CD4-positive, alpha-beta T cell treated with Interferon gamma for 1 hour (primary cell): Measurements from ENCODE around the gene PLA2G7.
"Not testable (repeated sequence)": the region's sequence is repeated elsewhere in the genome, so short reads cannot be mapped to it uniquely, and the experiment has no call there.

Source experiments
- DNase-seq: peaks from one replicate; pipeline ENCODE4 v3.0.0-alpha.2; 2020

PLA2G7 gene

DNA sequence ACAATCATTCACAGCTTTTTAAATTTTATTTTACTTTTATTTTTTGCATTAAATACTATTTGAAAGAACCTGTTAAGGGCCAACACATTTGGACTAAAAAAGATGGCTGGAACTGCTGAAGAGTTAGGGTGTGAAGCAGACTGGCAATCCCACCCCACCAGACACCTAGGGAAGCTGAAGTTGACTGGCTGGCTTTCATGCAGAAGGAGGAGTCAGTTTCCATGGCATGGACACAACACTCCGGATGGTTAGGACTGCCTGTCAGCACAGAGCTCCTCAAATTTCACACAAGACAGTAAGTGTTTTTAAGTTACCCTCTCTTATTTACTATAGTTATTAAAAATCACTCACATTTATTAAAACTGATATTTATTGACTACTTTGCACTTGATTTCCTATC lies 11.5 kb upstream of the PLA2G7 start, which contains the start of gene ANKRD66:
Gene ANKRD66, plus strand, starts transcription at position 238 of the 400 bp plus-strand sequence. CDS start 5,016 bp downstream, outside the sequence.
- no peak for DNase-seq

DNA sequence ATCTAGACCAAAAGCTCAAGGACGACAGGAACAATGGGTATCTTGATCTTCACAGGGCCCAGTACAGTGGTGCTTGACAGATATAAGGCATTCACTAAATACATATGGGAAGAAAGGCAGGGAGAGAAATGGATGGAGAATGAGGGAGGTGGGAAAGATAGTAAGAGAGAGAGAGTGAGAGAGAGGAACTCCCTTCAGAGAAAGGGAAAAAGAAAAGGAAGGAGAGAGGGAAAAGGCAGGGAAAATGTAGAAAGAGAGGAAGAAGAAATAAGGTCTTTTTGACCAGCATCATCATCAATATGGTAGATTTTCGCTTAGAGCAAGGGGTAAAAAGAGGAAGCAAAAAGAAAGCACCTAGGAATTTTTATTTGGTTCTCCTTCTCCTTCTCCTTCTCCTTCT lies 10.8 kb upstream of the PLA2G7 start:
- no peak for DNase-seq

DNA sequence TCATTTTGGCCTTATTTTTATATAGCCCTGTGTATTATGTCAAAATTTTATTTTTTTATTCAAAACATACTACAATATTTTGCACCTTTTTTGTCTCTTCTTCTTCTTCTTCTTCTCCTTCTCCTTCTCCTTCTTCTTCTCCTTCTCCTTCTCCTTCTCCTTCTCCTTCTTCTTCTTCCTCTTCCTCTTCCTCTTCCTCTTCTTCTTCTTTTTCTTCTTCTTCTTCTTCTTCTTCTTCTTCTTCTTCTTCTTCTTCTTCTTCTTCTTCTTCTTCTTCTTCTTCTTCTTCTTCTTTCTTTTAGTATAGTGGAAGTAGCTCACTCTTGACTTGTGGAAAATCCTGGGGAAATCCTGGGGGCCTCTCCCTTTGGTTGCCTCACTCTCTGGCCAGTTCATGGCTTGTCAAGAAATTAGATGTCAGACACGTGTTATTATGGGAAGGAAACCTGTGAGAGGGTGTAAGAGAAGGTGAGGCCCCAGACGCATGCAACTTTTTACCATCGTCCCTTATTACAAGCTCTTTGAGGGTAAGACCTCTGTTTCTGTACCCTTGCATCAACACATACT lies 9.1 kb upstream of the PLA2G7 start:
- DNase-seq = not testable (repeated sequence)

DNA sequence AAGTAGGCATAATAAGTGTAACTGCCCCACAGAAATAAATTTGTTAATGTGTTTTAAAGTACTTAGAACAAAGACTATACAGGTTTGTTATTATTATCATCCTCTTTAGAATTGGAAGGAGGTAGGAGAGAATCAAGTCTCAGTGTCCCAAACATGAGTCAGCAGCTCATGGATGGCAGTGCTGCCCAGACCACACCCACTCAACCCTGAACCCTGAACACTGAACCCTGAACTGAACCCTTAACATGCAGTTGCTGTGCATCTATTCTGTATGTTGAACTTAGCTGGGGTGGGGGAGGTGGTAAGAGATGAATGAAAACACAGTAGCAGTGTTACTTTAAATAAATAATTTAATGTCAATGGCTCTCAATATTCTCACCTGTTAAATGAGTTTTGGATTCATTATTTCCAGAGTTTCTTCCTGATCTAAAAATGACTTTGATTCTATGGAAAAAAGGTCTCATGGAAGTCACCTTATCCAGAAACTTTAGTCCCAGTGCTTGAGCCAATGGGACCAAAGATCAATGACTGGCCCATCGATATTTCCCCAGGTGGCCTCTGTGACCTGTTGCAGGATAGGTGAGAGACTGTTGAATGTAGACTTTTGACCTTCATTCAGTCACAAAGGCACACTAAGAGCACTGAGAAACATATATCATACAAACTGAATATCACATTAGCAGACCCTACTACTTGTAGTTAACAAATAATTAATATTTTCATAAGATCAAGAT lies 8.4 kb upstream of the PLA2G7 start:
- DNase-seq = no peak

DNA sequence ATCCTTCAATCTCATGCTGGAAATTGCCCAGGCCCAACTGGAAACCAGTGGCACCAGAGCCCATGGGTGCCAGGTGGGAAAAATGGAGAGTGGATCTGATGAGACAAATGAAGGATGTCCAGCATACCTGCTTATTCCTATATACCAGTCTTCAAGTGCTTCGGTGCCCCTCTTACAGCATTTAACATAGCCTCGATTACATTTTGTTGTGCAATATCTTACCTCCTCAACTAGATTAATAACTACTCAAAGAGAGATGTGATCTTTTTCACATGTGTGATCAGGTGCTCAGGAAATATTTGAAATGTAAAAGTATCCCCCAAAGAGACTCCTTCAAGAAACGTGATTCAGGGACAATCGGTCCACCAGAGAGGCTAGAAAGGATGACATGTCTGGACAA lies 6.7 kb upstream of the PLA2G7 start:
- DNase-seq = no peak

DNA sequence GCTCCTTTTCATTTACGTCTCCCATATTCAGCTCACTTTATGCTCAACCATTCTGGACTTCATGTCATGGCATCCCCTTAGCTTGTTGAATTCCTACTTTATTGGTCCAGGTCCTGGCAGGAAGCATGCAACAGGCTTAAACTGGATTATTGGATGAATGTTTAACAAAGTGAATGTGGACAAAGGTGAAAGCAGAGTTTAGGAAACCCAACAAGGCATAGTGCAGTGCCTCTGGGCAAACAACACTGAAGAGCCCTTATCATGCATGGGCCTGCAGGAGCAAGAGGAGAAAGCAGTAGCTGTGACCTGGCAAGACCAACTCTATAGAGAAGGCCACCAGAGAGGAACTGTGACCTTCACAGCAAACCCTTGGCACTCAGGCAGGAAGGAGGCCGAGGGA lies 6.3 kb upstream of the PLA2G7 start:
- DNase-seq = no peak

DNA sequence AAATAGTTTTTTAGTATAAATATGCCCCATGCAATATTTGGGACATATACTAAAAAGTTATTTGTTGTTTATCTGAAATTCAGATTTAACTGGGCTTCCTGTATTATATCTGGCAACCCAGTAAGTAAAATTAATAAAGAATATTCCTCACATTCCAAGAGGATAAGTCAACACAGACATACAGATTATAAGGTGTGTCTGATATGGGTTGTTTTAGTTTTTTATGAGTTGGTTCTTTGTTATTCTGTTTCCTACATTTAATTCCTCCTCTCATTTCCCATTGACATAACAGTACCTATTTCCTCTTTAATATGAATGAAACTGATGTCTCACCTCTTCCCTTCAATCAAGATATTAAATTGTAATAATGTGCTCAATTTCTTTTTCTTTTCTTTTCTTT lies 1.7 kb upstream of the PLA2G7 start:
- DNase-seq = no peak

DNA sequence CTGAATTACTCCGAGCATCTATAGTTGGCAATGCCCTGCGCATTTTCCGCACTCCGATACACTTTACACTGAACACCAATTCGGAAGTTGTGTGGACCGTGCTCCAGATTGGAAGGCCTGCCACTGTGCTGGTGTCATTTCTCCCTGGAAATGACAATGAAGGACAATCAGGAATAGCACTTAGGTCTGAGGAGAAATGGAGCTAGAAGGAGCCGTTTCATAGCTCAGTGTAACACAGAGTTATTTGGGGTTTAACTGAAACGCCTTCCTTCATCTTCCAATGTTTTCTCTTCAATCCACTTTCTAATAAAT lies 501 bp upstream of the PLA2G7 start:
- DNase-seq = no peak

DNA sequence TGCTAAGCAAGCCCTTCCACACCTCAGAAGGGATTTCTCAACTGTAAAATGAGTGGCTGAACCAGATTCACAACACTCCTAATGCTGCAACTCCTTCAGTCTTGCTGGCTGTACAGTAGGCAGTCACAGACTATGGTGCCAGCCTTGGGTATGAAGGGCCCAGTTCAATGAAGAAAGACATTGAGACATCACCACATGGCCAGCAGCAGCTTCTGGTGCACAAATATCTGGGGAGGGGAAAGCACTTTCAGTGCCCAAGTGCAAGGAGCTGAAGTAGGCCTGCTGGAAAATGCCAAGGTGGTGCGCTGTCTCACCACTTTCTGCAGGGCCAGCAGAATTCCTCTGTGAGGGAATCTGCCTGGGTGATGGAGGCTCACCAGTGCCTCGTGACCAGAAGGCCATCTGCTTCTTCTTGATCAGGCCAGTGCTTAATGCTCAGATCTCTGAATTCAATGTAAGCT lies 1.8 kb downstream of the PLA2G7 start:
- no peak for DNase-seq

DNA sequence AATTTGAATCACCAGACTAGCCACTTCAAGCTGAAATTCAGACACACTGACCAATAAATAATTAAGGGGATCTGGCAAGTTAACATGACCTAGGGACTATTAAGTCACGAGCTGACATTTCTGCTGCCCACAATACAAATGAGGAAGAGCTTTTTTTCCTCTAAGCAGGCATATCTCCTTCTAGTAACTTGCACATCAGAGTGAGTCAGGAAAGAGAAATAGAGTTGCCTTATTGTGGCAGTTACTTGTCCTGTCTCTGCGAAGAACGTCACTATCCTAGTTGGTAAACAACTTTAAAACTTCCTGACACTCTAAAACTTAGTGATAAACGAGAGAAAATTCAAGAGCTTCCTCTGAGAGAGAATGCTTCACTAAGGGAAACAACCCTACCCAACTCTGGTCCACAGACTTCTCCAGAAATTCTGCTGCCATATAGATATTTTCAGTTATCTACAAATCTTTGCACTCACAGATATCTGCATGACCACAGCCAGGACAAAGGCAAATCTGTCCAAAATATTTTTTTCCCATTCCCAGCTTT lies 4.2 kb downstream of the PLA2G7 start:
- DNase-seq = no peak

DNA sequence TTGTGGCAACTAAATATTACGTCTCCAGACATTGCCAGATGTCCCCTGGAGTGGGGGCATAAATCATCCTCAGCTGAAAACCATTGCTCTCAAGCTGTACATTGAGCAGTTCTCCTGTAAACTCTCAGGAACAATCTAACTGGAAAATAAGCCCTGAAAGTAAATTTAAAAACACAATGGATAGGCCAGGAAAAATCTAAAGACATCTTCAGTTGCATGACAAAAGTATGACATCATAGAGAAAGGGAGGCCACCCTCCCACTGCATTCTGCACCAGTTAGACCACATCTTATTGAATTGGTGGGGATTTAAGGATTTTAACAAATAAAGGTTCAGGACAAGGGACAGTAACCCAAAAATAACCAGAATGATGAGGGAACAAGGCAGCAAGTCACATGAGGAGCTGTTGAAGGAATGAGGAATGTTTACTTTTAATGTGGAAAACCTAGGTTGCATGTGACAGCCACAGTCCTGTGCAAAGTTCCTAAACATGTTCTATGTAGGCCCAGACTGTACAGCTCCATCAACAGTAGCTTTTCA lies 5.3 kb downstream of the PLA2G7 start:
- no peak for DNase-seq

DNA sequence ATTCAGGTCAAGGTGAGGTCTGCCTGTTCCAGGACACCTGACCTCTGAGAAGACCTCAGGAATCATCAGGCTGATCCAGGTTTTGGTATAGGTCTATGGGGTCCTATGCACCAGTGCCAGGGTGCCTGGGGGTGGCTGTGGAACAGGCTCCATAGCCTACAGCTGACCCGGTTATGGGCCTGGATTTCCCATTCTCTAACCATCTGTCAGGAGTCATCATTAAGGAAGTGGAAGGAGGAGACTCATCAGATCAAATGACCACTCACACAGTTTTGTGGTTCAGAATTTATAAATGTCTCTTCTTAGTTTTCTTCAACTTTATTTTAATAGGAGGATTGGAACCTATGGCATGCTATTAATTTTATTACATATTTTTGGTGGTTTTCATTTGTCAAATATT lies 14.8 kb downstream of the PLA2G7 start:
- no peak for DNase-seq

DNA sequence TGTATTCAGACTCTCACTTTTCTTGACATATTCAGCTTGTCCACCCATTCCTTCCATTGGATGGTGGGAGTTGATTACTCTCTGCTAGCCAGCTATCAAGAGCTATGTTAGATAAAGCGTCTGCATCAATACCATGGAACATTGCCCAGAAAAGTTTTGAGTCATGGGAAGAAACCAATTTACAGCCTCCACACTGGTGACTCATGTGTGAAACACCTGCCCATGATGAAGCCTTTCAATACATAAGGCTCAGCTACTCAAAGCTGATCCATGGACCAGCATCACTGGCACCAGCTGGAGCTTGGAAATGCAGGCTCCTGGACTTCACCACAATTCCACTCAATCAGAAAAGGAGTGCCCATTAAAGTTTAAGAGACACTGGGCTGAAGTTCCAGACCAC lies 16.1 kb downstream of the PLA2G7 start:
- DNase-seq = no peak

DNA sequence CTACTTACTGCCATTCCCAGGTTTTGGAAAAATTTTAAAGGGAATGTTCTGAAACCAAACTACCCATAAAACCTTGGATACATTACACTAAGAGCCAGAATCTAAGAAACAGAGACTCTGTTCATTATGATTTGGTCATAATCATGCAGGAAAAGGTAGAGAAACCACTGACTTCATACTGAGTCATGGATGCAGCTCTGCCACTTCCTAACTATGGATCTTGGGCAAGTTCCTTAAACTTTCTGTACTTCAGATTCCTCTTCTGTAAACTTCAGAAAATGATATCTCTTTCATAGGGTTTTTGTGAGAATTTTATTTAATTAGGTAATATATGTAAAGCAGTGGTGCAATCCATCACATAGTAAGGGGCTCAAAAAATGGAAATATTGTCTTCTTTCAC lies 20.0 kb downstream of the PLA2G7 start:
- DNase-seq = no peak

DNA sequence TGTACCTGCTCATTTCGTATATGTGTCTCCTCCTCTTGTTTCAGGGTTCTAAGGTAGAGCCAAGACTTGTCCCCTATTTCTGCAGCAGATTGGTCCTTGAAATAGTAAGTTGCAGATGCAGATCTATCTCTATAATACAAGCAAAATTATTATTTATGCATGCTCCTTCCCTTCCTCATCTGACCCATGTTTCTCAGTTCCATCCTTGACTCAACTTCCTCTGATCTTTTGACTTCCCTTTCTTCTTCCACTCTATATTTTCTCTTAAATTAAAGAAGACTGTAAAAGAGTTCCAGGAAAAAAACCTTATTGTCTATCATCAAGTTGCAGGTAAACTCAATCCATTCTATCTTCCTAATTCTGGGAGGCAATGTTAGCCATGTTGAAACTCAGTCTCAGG lies 23.7 kb downstream of the PLA2G7 start:
- DNase-seq = no peak

DNA sequence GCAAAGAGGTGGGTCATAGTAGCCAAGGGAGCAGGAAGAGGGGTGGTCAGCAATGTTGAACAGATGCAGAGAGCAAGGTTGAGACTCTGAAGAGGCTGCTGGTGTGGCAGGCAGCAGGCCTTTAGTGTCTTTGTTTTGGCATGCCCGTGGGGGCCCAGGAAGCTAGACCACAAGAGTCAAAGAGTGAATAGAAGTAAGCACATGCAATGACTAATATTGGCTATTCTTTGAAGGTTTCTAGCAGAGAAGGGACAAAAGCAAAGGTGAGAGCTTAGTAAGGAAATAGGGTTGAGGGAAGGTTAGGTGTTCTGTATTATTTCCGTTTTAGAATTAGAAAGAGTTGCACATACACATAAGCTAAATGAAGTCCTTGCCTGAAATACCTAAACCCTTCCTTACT lies 28.7 kb downstream of the PLA2G7 start:
- DNase-seq = no peak

DNA sequence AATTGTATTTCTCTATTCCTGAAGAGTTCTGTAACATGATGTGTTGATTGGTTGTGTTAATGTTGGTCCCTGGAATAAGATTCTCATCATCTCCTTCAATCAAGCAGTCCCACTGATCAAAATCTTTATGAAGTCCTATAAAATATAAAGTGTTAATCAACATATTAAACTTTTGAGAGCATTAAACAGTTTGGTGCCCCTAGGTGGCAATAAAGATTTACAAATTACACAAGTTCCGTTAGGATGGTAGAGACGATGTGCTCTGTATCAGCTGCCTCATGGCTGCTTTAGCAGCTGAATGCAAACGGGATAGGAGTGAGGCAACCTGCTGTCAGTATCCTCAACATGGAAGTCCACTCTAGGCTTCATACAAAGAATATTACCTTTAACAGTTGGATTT lies 30.6 kb downstream of the PLA2G7 start:
- no peak for DNase-seq

DNA sequence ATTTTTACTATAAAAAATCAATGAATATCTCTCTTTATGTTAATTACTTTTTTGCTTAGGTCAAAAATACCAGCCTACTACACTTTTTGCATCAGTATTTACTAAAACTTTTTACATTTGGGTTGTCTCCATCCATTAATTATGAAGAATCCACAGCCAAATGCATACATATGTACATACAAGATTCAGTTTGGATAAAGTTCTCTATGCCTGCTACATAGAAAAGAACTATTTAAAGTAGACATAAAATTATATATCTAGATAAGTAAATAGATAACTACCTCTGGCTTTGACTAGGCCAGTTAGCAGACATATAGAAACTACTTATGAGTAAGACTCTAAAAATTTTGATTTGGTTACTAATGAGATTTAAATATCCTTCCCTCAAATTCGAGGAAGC lies 35.2 kb downstream of the PLA2G7 start:
- DNase-seq = no peak

DNA sequence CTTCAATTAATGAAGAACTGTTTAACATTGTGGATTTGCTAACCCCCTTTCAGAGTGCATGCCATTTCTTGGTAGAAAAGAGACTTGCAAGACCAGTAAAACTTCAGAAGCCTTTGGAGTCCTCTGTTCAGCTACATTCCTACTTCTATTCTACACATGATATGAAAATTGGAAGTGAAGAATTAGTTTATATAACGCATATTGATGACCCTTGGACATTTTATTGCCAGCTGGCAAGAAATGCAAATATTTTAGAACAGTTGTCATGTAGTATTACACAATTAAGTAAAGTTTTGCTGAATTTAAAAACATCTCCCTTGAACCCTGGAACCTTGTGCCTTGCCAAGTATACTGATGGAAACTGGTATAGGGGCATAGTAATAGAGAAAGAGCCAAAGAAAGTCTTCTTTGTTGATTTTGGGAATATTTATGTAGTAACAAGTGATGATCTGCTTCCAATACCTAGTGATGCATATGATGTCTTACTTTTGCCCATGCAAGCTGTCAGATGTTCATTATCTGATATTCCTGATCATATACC lies 44.2 kb downstream of the PLA2G7 start:
- DNase-seq = no peak

DNA sequence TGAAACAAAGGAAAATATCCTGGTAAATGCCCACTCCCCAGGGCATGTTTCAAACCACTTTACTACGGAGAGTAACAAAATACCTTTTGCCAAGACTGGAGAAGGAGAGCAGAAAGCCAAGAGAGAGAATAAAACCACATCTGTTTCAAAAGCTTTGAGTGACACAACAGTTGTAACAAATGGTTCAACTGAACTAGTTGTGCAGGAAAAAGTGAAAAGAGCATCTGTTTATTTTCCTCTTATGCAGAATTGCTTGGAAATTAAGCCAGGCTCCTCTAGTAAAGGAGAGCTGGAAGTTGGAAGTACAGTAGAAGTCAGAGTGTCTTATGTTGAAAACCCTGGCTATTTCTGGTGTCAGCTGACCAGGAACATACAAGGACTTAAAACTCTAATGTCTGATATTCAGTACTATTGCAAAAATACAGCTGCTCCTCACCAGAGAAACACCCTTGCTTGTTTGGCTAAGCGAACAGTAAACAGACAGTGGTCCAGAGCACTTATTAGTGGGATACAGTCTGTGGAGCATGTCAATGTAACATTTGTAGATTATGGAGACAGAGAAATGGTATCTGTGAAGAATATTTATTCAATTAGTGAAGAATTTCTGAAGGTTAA lies 44.9 kb downstream of the PLA2G7 start:
- no peak for DNase-seq

DNA sequence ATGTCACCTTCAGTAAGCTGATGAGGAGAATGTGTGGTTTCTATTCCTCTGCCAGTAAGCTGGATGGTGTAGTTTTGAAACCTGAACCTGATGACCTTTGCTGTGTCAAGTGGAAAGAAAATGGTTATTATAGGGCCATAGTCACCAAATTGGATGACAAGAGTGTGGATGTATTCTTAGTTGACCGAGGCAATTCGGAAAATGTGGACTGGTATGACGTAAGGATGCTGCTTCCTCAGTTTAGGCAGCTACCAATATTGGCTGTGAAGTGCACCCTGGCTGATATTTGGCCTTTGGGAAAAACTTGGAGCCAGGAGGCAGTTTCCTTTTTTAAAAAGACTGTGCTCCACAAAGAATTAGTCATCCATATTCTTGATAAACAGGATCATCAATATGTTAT lies 45.5 kb downstream of the PLA2G7 start:
- no peak for DNase-seq

DNA sequence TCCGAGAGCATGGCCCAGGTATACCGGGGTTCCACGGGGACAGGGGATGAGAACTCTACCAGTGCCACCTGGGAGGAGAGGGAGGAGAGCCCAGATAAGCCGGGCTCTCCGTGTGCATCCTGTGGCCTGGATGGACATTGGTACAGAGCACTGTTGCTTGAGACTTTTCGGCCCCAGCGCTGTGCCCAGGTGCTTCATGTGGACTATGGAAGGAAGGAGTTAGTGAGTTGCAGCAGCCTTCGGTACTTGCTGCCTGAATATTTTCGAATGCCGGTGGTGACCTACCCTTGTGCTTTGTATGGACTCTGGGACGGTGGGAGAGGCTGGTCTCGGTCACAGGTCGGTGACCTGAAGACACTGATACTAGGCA lies 46.2 kb downstream of the PLA2G7 start:
- no peak for DNase-seq

DNA sequence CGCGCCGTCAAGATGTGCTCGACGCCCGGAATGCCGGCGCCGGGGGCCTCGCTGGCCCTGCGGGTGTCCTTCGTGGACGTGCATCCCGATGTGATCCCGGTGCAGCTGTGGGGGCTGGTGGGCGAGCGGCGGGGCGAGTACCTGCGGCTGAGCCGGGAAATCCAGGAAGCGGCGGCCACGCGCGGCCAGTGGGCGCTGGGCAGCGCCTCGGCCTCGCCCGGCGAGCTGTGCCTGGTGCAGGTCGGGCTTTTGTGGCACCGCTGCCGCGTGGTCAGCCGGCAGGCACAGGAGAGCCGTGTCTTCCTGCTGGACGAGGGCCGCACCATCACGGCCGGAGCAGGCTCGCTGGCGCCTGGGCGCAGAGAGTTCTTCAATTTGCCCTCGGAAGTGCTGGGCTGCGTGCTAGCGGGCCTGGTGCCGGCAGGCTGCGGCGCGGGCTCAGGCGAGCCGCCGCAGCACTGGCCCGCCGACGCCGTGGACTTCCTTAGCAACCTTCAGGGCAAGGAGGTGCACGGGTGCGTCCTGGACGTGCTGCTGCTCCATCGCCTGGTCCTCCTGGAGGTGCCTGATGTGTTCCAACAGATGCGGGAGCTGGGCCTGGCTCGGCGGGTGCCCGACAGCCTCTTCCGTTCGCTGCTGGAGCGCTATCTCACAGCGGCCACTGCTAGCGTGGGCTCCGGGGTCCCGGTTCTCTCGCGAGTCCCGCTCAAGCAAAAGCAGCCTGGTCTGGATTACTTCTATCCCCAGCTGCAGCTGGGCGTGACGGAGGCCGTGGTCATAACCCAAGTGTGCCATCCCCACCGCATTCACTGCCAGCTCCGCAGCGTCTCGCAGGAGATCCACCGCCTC lies 46.8 kb downstream of the PLA2G7 start:
- DNase-seq = no peak
